ENCODE measurements around the gene OLA1.
"Not testable (repeated sequence)": the region's sequence is repeated elsewhere in the genome, so short reads cannot be mapped to it uniquely, and the experiment has no call there.

OLA1 gene

GRCh38 chr2:174282441-174282840, 34.1 kb upstream of the OLA1 start:
- TF ChIP-seq GABPA (IDR thresholded peaks at IDR 0.05; ENCODE audit: low read depth) (no peak), CTCF (IDR thresholded peaks at IDR 0.05; ENCODE audit: insufficient read depth, low read length) (no peak), SPI1 (IDR thresholded peaks at IDR 0.05; ENCODE audit: borderline replicate concordance, low read depth) (no peak), REST (IDR thresholded peaks at IDR 0.05; ENCODE audit: insufficient replicate concordance, low read depth) (no peak), POLR2AphosphoS5 (IDR thresholded peaks at IDR 0.05; ENCODE audit: low read depth) (no peak)
- DNase-seq (ENCODE audit: low read depth in 1 of 2, low spot score in 1 of 2) = peak in 1 of 2 experiments; percentile 37
- Histone ChIP-seq H3K4me3 (replicated peaks; ENCODE audit: insufficient read depth, low read length) (no peak overlapping the region), H3K27me3 (ENCODE audit: insufficient read depth, poor library complexity, severe bottlenecking) (no peaks in the 10 kb centered on the region), H3K27ac (replicated peaks) (no peak overlapping the region)

- no peak for TF ChIP-seq CTCF (IDR thresholded peaks at IDR 0.05; ENCODE audit: insufficient read depth, low read length)
- TF ChIP-seq GABPA (IDR thresholded peaks at IDR 0.05; ENCODE audit: low read depth) = no peak
- no peak for TF ChIP-seq REST (IDR thresholded peaks at IDR 0.05; ENCODE audit: insufficient replicate concordance, low read depth)
- TF ChIP-seq POLR2AphosphoS5 (IDR thresholded peaks at IDR 0.05; ENCODE audit: low read depth) = no peak
- no peak for TF ChIP-seq SPI1 (IDR thresholded peaks at IDR 0.05; ENCODE audit: borderline replicate concordance, low read depth)
- Histone ChIP-seq H3K27ac (replicated peaks) (no peak overlapping the region), H3K4me3 (replicated peaks; ENCODE audit: insufficient read depth, low read length) (no peak overlapping the region), H3K27me3 (ENCODE audit: insufficient read depth, poor library complexity, severe bottlenecking) (no peaks in the 10 kb centered on the region)
- no peak for DNase-seq (ENCODE audit: low read depth in 1 of 2, low spot score in 1 of 2)
These were observed 33.4 kb upstream of the OLA1 start for GRCh38 chr2:174281736-174282135.

- Histone ChIP-seq H3K27ac (replicated peaks) (no peak overlapping the region), H3K27me3 (ENCODE audit: insufficient read depth, poor library complexity, severe bottlenecking) (no peaks in the 10 kb centered on the region), H3K4me3 (replicated peaks; ENCODE audit: insufficient read depth, low read length) (no peak overlapping the region)
- no peak for TF ChIP-seq CTCF (IDR thresholded peaks at IDR 0.05; ENCODE audit: insufficient read depth, low read length)
- no peak for TF ChIP-seq GABPA (IDR thresholded peaks at IDR 0.05; ENCODE audit: low read depth)
- TF ChIP-seq SPI1 (IDR thresholded peaks at IDR 0.05; ENCODE audit: borderline replicate concordance, low read depth) = no peak
- TF ChIP-seq POLR2AphosphoS5 (IDR thresholded peaks at IDR 0.05; ENCODE audit: low read depth) = no peak
- no peak for TF ChIP-seq REST (IDR thresholded peaks at IDR 0.05; ENCODE audit: insufficient replicate concordance, low read depth)
- DNase-seq (ENCODE audit: low read depth in 1 of 2, low spot score in 1 of 2) = no peak
These were observed 32.3 kb upstream of the OLA1 start for GRCh38 chr2:174280596-174280995.

GRCh38 chr2:174270263-174270662, 21.9 kb upstream of the OLA1 start:
- H3K27ac ChIP-seq (replicated peaks); H3K4me3 ChIP-seq (replicated peaks; ENCODE audit: insufficient read depth, low read length); DNase-seq (ENCODE audit: low read depth in 1 of 2, low spot score in 1 of 2); H3K27me3 ChIP-seq (ENCODE audit: insufficient read depth, poor library complexity, severe bottlenecking): not testable (repeated sequence)
